HUES48 (cell line): ENCODE results near the gene PPDPF.
"Not testable (repeated sequence)": the region's sequence is repeated elsewhere in the genome, so short reads cannot be mapped to it uniquely, and the experiment has no call there.

Experiments
- H3K27ac ChIP-seq: one replicate; pipeline ENCODE4 v1.7.0; 2013; ENCODE audit warnings: low read depth, low read length, inconsistent platforms
- H3K27me3 ChIP-seq: 2 replicates; pipeline ENCODE4 v1.6.1; 2013; ENCODE audit warnings: mild to moderate bottlenecking, low read length; ENCODE audit not compliant: control insufficient read depth, insufficient read depth
- H3K36me3 ChIP-seq: 2 replicates; pipeline ENCODE4 v1.6.1; 2013; ENCODE audit warnings: low read length; ENCODE audit not compliant: control insufficient read depth, insufficient read depth
- H3K4me1 ChIP-seq: 2 replicates; pipeline ENCODE4 v1.6.1; 2013; ENCODE audit warnings: mild to moderate bottlenecking, low read length; ENCODE audit not compliant: control insufficient read depth, insufficient read depth
- H3K4me3 ChIP-seq: 2 replicates; pipeline ENCODE4 v1.5.1; 2013; ENCODE audit warnings: mild to moderate bottlenecking, low read depth, low read length
- H3K9ac ChIP-seq: 2 replicates; pipeline ENCODE4 v1.6.1; 2013; ENCODE audit warnings: mild to moderate bottlenecking, low read depth, low read length, moderate library complexity
- H3K9me3 ChIP-seq: 2 replicates; pipeline ENCODE4 v1.6.1; 2013; ENCODE audit warnings: low read length; ENCODE audit not compliant: control insufficient read depth, insufficient read depth

The PPDPF gene

DNA sequence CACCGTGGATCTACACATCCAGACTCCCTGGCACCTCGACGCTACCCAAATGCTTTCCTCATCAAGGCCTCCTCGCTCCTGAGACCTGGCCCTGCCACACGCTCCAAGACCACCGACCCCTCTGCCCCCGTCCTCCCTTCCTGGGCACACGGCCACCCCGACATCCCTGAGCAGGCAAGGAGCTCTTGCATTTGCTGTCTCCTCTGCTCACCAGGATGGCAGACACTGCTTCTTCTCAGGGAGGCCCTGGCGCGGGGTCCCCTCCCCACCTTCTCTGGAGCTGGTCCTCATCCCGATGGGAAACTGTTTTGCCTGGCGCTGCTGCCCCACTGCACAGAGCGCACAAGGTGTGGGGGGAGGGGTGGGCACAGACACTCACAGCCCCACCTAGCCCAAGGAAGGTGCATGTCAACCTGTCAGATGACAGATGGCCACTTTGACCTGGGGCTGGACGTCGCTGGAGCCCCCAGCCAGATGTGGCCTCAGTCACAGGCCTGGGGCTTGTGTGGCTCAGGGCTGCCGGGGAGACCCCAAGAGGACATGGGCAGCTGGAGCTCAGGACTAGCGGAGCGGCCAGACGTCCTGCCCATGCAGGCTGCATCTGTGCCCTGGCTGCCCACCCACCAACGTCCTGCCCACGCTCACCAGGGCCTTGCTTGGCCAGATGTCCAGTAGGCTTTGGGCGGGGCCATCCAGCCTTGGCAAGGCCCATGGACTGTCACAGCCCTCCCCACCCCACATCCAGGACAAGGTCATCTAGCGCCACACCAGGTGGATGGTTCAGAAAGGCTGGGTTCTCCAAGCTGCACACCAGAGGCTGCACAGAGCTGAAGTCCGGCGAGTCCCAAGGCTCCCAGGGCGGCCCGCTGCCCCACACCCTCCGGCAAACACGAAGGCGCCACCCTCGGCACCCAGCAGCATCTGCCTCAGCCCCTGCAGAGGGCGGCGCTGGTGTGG is 41.9 kb upstream of the PPDPF start:
- H3K9me3 ChIP-seq = no peaks in the 10 kb centered on the region

DNA sequence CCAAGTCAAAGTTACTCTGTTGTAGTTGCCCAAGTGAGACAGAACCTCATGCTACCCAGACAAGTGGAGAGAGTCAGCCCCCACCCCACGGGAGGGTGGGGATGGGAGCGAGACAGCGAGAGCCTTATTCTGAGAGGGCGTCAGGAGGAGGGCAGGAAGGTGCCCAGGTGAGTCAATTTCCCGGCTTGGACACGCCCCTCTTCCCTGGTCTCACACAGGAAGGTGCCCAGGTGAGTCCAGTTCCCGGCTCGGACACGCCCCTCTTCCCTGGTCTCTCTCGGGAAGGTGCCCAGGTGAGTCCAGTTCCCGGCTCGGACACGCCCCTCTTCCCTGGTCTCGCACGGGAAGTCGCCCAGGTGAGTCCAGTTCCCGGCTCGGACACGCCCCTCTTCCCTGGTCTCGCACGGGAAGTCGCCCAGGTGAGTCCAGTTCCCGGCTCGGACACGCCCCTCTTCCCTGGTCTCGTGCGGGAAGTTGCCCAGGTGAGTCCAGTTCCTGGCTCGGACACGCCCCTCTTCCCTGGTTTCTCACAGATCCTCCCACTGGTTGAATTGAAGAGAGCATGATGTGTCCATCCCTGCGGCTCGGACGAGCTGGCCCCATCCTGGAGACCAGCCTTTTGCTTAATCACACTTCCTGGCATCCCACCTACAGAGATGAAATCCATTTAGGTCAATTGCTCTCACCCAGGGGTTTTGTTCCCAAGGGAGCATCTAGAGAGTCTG is 40.7 kb upstream of the PPDPF start:
- H3K4me3 ChIP-seq, H3K27ac ChIP-seq, H3K9ac ChIP-seq, H3K27me3 ChIP-seq, H3K9me3 ChIP-seq, H3K36me3 ChIP-seq: not testable (repeated sequence)
- H3K4me1 ChIP-seq = peaks cover 15% of the 10 kb centered on the region

More for the DNA sequence above, 41.9 kb upstream of the PPDPF start:
- Histone ChIP-seq H3K36me3 (no peaks in the 10 kb centered on the region), H3K9ac (no peak overlapping the region), H3K4me3 (no peak overlapping the region), H3K27ac (no peak overlapping the region), H3K4me1 (peaks cover 19% of the 10 kb centered on the region), H3K27me3 (peaks cover 16% of the 10 kb centered on the region)

DNA sequence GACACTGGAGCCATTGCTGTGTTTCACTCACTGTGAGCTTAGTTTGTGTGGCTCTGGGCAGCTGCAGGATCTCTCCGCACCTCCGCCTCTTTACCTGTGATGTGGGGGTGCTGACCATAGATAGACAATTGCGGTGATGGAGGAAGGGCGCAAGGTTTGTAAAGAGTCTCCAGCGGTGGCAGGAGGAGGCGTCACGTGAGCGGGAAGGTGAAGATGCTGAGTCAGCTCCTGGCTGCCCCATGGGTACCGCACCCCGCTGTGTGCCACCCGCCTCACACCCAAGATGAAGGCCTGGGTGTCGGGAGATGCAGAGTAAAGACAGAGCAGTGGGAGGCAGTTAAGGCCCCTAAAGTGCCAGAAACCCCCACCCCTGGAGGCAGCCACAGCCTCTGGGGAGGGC is 39.1 kb upstream of the PPDPF start:
- Histone ChIP-seq H3K36me3 (no peaks in the 10 kb centered on the region), H3K4me1 (peaks cover 15% of the 10 kb centered on the region), H3K9me3 (no peaks in the 10 kb centered on the region), H3K27ac (no peak overlapping the region), H3K9ac (no peak overlapping the region), H3K27me3 (no peaks in the 10 kb centered on the region), H3K4me3 (no peak overlapping the region)

DNA sequence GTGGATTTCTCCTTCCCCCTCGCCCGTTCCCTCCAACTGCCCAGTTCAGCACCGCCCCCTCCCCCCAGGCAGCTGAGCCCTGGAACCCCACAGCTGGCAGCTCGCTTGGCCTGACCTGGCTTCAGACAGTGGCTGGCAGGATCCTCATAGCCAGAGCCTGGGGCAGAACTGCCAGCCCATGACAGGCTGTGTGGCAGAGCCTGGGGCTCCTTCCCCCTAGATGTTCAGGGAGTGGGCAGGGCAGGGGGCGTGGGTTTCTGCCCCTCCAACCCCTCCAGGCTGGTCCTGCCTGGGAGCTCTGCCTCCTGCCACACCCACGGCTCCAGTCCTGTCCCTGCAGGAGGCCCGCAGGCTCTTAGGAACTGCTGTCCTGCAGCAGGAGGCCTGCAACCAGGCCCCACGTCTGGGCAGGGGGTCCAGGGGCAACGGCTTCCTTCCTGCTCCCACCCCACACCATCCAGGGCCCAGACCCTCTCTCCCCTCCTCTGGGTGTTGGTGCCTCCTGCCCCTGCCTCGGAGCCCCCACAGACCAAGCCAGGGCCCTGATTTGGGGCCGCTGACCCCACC is 38.5 kb upstream of the PPDPF start:
- peaks cover 15% of the 10 kb centered on the region for H3K4me1 ChIP-seq
- no peaks in the 10 kb centered on the region for H3K9me3 ChIP-seq
- H3K36me3 ChIP-seq = no peaks in the 10 kb centered on the region
- H3K27ac ChIP-seq = no peak overlapping the region
- no peak overlapping the region for H3K9ac ChIP-seq
- H3K4me3 ChIP-seq = no peak overlapping the region
- H3K27me3 ChIP-seq = peaks cover under 1% of the 10 kb centered on the region; the same call in 1 of the 2 replicates

DNA sequence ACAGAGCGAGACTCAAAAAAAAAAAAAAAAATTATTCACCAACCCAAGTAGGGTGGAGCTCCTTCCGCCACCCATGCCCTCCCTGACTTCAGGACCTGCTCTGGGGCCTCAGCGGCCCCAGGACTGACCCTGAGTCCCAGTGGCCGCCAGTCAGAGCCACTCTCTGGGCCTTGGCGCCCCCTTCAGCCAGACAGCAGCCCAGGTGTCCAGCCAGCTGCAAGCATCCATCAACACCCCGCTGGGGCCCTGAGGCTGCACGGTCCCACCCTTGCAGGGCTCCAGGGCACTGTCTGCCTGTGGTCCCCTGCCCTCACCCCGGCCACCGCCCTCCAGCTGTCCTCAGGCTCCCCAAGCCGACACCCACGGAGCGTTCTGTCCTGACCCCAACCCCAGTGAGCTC is 36.7 kb upstream of the PPDPF start:
- H3K4me3 ChIP-seq = no peak overlapping the region
- H3K27me3 ChIP-seq = peaks cover 14% of the 10 kb centered on the region

DNA sequence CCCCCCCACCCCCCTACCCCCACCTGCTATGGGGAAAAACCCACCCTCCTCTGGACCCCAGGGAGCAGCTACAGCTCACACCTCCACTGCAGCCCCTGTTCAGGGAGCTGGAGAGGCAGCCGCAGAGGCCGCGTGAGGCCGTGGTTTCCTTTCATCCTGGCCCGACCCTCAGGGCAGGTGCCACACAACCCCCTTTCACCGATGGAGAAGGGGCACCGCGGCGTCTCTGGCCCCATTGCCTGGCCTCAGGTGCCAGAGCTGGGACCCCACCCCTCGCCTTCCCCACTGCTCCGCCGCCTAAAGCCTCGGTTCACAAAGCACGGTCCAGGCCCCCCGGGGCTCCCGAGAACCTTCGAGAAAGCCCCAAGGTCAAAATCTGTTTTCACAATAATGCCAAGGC is 36.3 kb upstream of the PPDPF start:
- no peak overlapping the region for H3K27ac ChIP-seq
- peaks cover 18% of the 10 kb centered on the region for H3K27me3 ChIP-seq
- H3K9me3 ChIP-seq = no peaks in the 10 kb centered on the region
- peaks cover 11% of the 10 kb centered on the region; the same call in 1 of the 2 replicates for H3K4me1 ChIP-seq
- no peak overlapping the region for H3K9ac ChIP-seq
- H3K36me3 ChIP-seq = no peaks in the 10 kb centered on the region
- no peak overlapping the region for H3K4me3 ChIP-seq

More for the DNA sequence above, 36.7 kb upstream of the PPDPF start:
- H3K9me3 ChIP-seq = no peaks in the 10 kb centered on the region
- H3K27ac ChIP-seq = no peak overlapping the region
- H3K9ac ChIP-seq = no peak overlapping the region
- H3K4me1 ChIP-seq = peaks cover 11% of the 10 kb centered on the region; the same call in 1 of the 2 replicates
- H3K36me3 ChIP-seq = no peaks in the 10 kb centered on the region

DNA sequence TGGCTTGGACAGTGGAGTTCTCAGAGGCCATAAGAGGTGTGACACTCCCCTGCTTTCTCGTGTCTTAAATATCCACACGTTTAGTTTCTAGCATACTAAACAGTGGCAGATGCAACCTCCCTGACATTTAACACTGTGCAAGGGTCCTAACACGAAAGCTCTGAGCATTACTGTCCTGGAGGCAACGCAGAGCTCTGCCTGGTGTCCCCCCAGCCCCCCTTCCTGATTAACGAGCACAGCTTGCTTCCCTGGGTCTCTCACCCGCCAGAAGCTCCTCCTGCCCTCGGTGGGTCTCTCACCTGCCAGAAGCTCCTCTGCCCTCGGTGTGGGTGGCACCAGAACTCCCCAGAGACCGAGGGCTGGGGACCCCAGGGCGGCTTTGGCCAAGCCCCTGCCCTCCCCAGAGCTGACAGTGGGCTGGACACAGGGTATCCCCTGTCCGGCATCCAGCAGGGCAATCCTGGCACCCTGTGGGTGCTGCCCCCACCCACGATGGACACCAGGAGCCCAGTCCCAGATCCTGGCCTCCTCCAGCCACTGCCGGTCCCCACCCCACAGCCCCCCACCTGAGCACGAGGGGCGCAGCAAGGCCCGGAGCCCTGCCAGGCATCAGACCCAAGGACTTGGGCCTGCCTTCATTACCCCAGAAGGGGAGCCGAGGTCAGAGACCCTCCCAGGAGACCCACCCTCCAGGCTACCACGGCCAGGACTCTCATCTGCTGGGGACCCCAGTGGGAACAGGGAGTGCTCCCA is 35.7 kb upstream of the PPDPF start:
- Histone ChIP-seq H3K4me1 (peaks cover 11% of the 10 kb centered on the region; the same call in 1 of the 2 replicates), H3K27me3 (peaks cover 21% of the 10 kb centered on the region), H3K27ac (no peak overlapping the region), H3K36me3 (no peaks in the 10 kb centered on the region), H3K4me3 (no peak overlapping the region), H3K9ac (no peak overlapping the region), H3K9me3 (no peaks in the 10 kb centered on the region)

DNA sequence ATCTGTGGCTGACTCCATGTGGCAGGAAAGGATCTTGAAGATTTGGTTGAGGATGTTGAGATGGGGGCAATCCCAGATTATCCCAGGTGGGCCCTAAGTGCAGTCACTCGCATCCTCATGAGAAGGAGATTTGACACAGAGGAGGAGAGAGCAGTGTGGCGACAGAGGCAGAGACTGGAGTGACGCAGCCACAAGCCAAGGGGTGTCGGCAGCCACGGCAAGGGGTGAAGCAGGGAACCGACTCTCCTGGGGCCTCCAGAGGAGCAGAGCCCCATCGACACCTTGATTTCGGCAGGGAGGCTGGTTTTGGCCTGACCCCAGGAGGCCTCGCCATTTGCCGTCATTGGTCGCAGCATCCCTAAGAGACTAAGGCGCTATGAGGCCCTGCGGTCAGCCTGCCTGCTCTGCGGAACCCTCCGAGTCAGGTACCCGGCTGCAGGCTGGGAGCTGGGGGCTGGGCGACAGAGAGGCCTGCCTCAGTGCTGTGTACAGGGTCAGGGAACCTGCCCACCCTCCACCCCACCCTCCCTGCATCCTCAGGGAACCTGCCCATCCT is 34.2 kb upstream of the PPDPF start:
- H3K27me3 ChIP-seq = peaks cover 21% of the 10 kb centered on the region
- no peak overlapping the region for H3K4me3 ChIP-seq
- H3K9ac ChIP-seq = no peak overlapping the region
- H3K4me1 ChIP-seq = peaks cover 11% of the 10 kb centered on the region; the same call in 1 of the 2 replicates
- no peak overlapping the region for H3K27ac ChIP-seq
- 0 out of 2 replicates have a peak, but pooled peaks cover 2% of the 10 kb centered on the region for H3K36me3 ChIP-seq
- H3K9me3 ChIP-seq = no peaks in the 10 kb centered on the region

DNA sequence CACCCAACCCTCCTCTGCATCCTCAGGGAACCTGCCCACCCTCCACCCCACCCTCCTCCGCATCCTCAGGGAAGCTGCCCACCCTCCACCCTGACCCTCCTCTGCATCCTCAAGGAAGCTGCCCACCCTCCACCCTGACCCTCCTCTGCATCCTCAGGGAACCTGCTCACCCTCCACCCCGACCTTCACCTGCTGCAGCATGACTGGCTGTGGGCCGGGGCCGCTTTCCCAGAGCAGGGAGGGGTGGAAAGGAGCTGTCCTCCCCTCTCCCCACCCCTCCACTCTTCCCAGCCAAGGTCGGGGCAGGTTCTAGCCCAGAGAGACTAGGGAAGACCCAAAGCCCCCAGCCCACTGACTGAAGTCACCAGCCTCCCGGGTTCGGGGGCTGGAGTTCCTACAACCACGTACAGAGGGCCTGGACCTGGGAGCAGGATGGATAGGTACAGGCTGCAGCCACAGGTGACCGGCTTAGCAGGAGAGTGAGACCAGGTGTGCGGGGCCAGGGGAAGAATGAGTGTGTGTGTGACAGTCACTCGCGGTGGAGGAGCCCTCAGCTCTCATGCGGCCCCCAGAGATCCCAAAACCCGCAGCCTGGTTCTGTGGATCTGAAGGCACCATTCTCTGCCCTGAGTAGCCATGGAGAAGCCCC is 33.3 kb upstream of the PPDPF start:
- Histone ChIP-seq H3K27ac (no peak overlapping the region), H3K27me3 (peaks cover 21% of the 10 kb centered on the region), H3K4me3 (no peak overlapping the region), H3K36me3 (peaks cover 4% of the 10 kb centered on the region; the same call in 1 of the 2 replicates), H3K9me3 (no peaks in the 10 kb centered on the region), H3K4me1 (peaks cover 3% of the 10 kb centered on the region; the same call in 1 of the 2 replicates), H3K9ac (no peak overlapping the region)
